Skin of body (tissue), 2 donors: ENCODE measurements around the gene CACNG7. TPM values are rescaled to one million over a fixed set of nuclear protein-coding genes. Genes with fewer than 3 reads are reported as not detected.
"Not testable (repeated sequence)": the region's sequence is repeated elsewhere in the genome, so short reads cannot be mapped to it uniquely, and the experiment has no call there.

ENCODE experiments used
- DNase-seq: peaks from one replicate; lab custom pipeline; 2025; lab: John Stamatoyannopoulos, UW
- total RNA-seq: library from RNA; depleted of rRNA; stranded (reverse); fragments of >200 nt; gene quantifications from one replicate; pipeline ENCODE4 v1.2.3, GENCODE V29; 2014

CACNG7 gene
- total RNA-seq, 1 donor from 2014 or later, result not detected

- DNase-seq, result no peak
These were observed 3.3 kb upstream of the CACNG7 start for GRCh38 chr19:53905787-53906186.

- DNase-seq, result no peak
These were observed 2.6 kb upstream of the CACNG7 start for GRCh38 chr19:53906211-53907192.

GRCh38 chr19:53907193-53907581 lies 1.9 kb upstream of the CACNG7 start:
- no peak for DNase-seq

GRCh38 chr19:53907690-53908089 lies 1.4 kb upstream of the CACNG7 start:
- DNase-seq, result no peak

- DNase-seq, result no peak
These were observed 758 bp upstream of the CACNG7 start for GRCh38 chr19:53908106-53908934.

GRCh38 chr19:53909471-53910169 lies 542 bp downstream of the CACNG7 start:
- no peak for DNase-seq

GRCh38 chr19:53910170-53910518 lies 1.1 kb downstream of the CACNG7 start:
- DNase-seq, result no peak

GRCh38 chr19:53912653-53913052 lies 3.6 kb downstream of the CACNG7 start:
- DNase-seq, result no peak

GRCh38 chr19:53915000-53915399 lies 5.9 kb downstream of the CACNG7 start:
- DNase-seq, result no peak

GRCh38 chr19:53916004-53916403 lies 6.9 kb downstream of the CACNG7 start:
- DNase-seq, result no peak

- no peak for DNase-seq
These were observed 8.3 kb downstream of the CACNG7 start for GRCh38 chr19:53917356-53917755.

- no peak for DNase-seq
These were observed 18.7 kb downstream of the CACNG7 start for GRCh38 chr19:53927739-53928138.

GRCh38 chr19:53936029-53936428 lies 27.0 kb downstream of the CACNG7 start:
- no peak for DNase-seq

- no peak for DNase-seq
These were observed 33.1 kb downstream of the CACNG7 start for GRCh38 chr19:53942001-53942786.

GRCh38 chr19:53944416-53944815 lies 35.3 kb downstream of the CACNG7 start:
- DNase-seq, result no peak

GRCh38 chr19:53944933-53945332 lies 35.9 kb downstream of the CACNG7 start:
- no peak for DNase-seq

- no peak for DNase-seq
These were observed 36.4 kb downstream of the CACNG7 start for GRCh38 chr19:53945441-53945840.

- DNase-seq, result no peak
These were observed 36.9 kb downstream of the CACNG7 start for GRCh38 chr19:53945998-53946397.

GRCh38 chr19:53947624-53948023 lies 38.5 kb downstream of the CACNG7 start:
- DNase-seq, result no peak

GRCh38 chr19:53948611-53949010 lies 39.5 kb downstream of the CACNG7 start:
- not testable (repeated sequence) for DNase-seq

- no peak for DNase-seq
These were observed 42.4 kb downstream of the CACNG7 start for GRCh38 chr19:53951436-53951835.
